HepG2 (cell line): Measurements from ENCODE around the gene SLC35F1.

ENCODE experiments used
- CTCF ChIP-seq: sonication (generic); formaldehyde crosslinking; IDR thresholded peaks from 2 replicates; pipeline ENCODE4 v1.5.0; 2020; ENCODE audit warnings: mild to moderate bottlenecking, missing genetic modification reagents, moderate library complexity
- RAD21 ChIP-seq: fragments of 450-650 bp; formaldehyde crosslinking; IDR thresholded peaks from 2 replicates; pipeline ENCODE4 v1.5.0; 2020; ENCODE audit warnings: mild to moderate bottlenecking
- ZBTB40 ChIP-seq, 2 experiments: fragments of 450-650 bp in 1 of 2; sonication (generic) in 1 of 2; formaldehyde crosslinking in 1 of 2; IDR thresholded peaks; 2 replicates each; pipeline versions ENCODE4 v1.6.1 to v1.8.0; 2016 to 2022; ENCODE audit warnings: antibody characterized with exemption in 1 of 2, mild to moderate bottlenecking in 1 of 2, missing genetic modification reagents in 1 of 2
- ZNF564 ChIP-seq: sonication (generic); formaldehyde crosslinking; IDR thresholded peaks from 2 replicates; pipeline ENCODE4 v1.8.1; 2023; ENCODE audit warnings: mild to moderate bottlenecking, missing genetic modification reagents
- ZNF740 ChIP-seq: sonication (generic); formaldehyde crosslinking; IDR thresholded peaks from 2 replicates; pipeline ENCODE4 v1.4.0; 2020; ENCODE audit warnings: missing genetic modification reagents
- ZNF792 ChIP-seq: IDR thresholded peaks from 2 replicates; pipeline ENCODE4 v1.6.1; 2016
- ZSCAN25 ChIP-seq: sonication (generic); formaldehyde crosslinking; IDR thresholded peaks from 2 replicates; pipeline ENCODE4 v1.8.0; 2022; ENCODE audit warnings: mild to moderate bottlenecking, missing genetic modification reagents

GRCh38 chr6:118163542-118163941 is 256.5 kb downstream of the SLC35F1 start:
- TF ChIP-seq ZBTB40 (IDR thresholded peaks at IDR 0.05) (no peak), ZBTB40 (CRISPR knock-in tag; IDR thresholded peaks at IDR 0.05) (no peak), RAD21 (CRISPR knock-in tag) (no peak), ZNF564 (CRISPR knock-in tag) (no peak), CTCF (CRISPR knock-in tag) (no peak), ZNF792 (no peak), ZNF740 (CRISPR knock-in tag) (no peak), ZSCAN25 (CRISPR knock-in tag) (no peak)
